ENCODE measurements around the gene LOC128125822.

- TF ChIP-seq CTCF (IDR thresholded peaks at IDR 0.05) (no peak), POLR2A (IDR thresholded peaks at IDR 0.05) (no peak)
Measured at GRCh38 chr6:63556369-63556768, 15.9 kb upstream of the LOC128125822 start.

All from Peyer's patch (tissue), 4 donors.